HEK293T (cell line): ENCODE results near the gene PTTG1IP.

Source experiments
- CTCF ChIA-PET: fragments of 350-600 bp; formaldehyde crosslinking; extraction: SDS; loops from one replicate; lab custom pipeline; 2021; ENCODE audit warnings: antibody characterized with exemption, inconsistent platforms; lab: Yijun Ruan, JAX
- POLR2A ChIA-PET: fragments of 350-600 bp; formaldehyde crosslinking; extraction: SDS; loops from one replicate; lab custom pipeline; 2020; ENCODE audit warnings: antibody characterized with exemption, inconsistent platforms; lab: Yijun Ruan, JAX
- DNase-seq: peaks from one replicate; pipeline ENCODE4 v3.0.0; 2012; ENCODE audit warnings: mixed read lengths; ENCODE audit errors: extremely low spot score
- ARNT ChIP-seq: fragments of 450-650 bp; IDR thresholded peaks from 2 replicates; pipeline ENCODE4 v1.6.1; 2017; ENCODE audit warnings: mild to moderate bottlenecking
- BHLHE40 ChIP-seq: fragments of 450-650 bp; IDR thresholded peaks from 2 replicates; pipeline ENCODE4 v1.6.1; 2016; ENCODE audit warnings: mild to moderate bottlenecking, moderate library complexity, borderline replicate concordance
- CTBP1 ChIP-seq: fragments of 450-650 bp; IDR thresholded peaks from 2 replicates; pipeline ENCODE4 v1.6.1; 2016; ENCODE audit warnings: borderline replicate concordance
- ELF4 ChIP-seq: fragments of 450-650 bp; IDR thresholded peaks from 2 replicates; pipeline ENCODE4 v1.6.1; 2017; ENCODE audit warnings: antibody characterized with exemption
- FOXA1 ChIP-seq: fragments of 450-650 bp; IDR thresholded peaks from 2 replicates; pipeline ENCODE4 v1.6.1; 2016; ENCODE audit warnings: mild to moderate bottlenecking
- FOXK2 ChIP-seq: fragments of 450-650 bp; IDR thresholded peaks from 2 replicates; pipeline ENCODE4 v1.6.1; 2016; ENCODE audit warnings: mild to moderate bottlenecking
- FOXM1 ChIP-seq: fragments of 450-650 bp; IDR thresholded peaks from 2 replicates; pipeline ENCODE4 v1.6.1; 2017; ENCODE audit warnings: mild to moderate bottlenecking, borderline replicate concordance
- HDGF ChIP-seq: fragments of 450-650 bp; IDR thresholded peaks from 2 replicates; pipeline ENCODE4 v1.6.1; 2017; ENCODE audit warnings: antibody characterized with exemption, borderline replicate concordance
- L3MBTL2 ChIP-seq: fragments of 450-650 bp; conservative IDR thresholded peaks from 2 replicates; pipeline ENCODE4 v1.6.1; 2016; ENCODE audit warnings: mild to moderate bottlenecking
- LEF1 ChIP-seq: fragments of 450-650 bp; IDR thresholded peaks from 2 replicates; pipeline ENCODE4 v1.6.1; 2017; ENCODE audit warnings: mild to moderate bottlenecking, borderline replicate concordance
- NFRKB ChIP-seq: fragments of 450-650 bp; IDR thresholded peaks from 2 replicates; pipeline ENCODE4 v1.6.1; 2016; ENCODE audit warnings: mild to moderate bottlenecking, moderate library complexity
- SP1 ChIP-seq: fragments of 450-650 bp; IDR thresholded peaks from 2 replicates; pipeline ENCODE4 v1.6.1; 2017
- SUZ12 ChIP-seq: fragments of 450-650 bp; IDR thresholded peaks from 2 replicates; pipeline ENCODE4 v1.6.1; 2016; ENCODE audit warnings: mild to moderate bottlenecking
- TARDBP ChIP-seq: fragments of 450-650 bp; IDR thresholded peaks from 2 replicates; pipeline ENCODE4 v1.6.1; 2016
- ZNF384 ChIP-seq: fragments of 450-650 bp; IDR thresholded peaks from 2 replicates; pipeline ENCODE4 v1.6.1; 2016
- TF ChIP-seq, protein P1 (sequence below): fragments of 450-650 bp; IDR thresholded peaks from 2 replicates; pipeline ENCODE4 v1.6.1; 2016

PTTG1IP gene

DNA sequence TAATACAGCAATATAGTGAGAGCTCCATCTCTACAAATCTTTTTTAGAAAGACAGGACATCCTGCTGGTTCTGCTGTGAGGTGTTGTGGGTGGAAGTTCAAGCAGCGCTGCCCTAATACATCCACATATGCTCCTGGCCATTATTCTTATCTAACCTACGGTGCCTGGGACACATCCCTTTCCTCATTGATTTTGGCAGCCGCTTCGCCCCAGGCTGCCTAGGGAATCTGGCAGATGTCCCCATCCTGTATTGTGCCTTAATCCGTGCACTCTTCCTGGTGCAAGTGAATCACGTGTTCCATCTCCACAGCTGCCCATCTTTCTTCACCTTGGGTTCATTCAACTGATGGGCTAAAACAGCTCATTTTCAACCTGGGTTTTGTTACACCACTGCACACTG, 68.7 kb downstream of the PTTG1IP start:
- no peak for DNase-seq
- CTCF ChIA-PET, result interaction anchor here (0.6 kb wide), 1 partner anchor 719 kb away, joined by 3 read pairs; no protein-coding TSS in a partner anchor
- TF ChIP-seq FOXM1 (no peak), SUZ12 (no peak), ARNT (no peak), FOXA1 (no peak), ELF4 (no peak), ZNF384 (no peak)
- POLR2A ChIA-PET, result interaction anchor here (0.5 to 2.2 kb wide), 3 partner anchors 10 to 402 kb away, joined by 3 to 6 read pairs (median 3); partner anchors contain the start of gene SUMO3

- no peak for TF ChIP-seq HDGF
- TF ChIP-seq LEF1, result no peak
- TF ChIP-seq BHLHE40, result no peak
- no peak for TF ChIP-seq TARDBP
- TF ChIP-seq FOXK2, result no peak
- no peak for TF ChIP-seq ELF4
- TF ChIP-seq CTBP1, result no peak
- TF ChIP-seq SUZ12, result no peak
- TF ChIP-seq SP1, result no peak
- no peak for TF ChIP-seq ARNT
- TF ChIP-seq FOXM1, result no peak
- TF ChIP-seq ZNF384, result no peak
- TF ChIP-seq, protein P1, sequence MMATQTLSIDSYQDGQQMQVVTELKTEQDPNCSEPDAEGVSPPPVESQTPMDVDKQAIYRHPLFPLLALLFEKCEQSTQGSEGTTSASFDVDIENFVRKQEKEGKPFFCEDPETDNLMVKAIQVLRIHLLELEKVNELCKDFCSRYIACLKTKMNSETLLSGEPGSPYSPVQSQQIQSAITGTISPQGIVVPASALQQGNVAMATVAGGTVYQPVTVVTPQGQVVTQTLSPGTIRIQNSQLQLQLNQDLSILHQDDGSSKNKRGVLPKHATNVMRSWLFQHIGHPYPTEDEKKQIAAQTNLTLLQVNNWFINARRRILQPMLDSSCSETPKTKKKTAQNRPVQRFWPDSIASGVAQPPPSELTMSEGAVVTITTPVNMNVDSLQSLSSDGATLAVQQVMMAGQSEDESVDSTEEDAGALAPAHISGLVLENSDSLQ, result no peak
- TF ChIP-seq NFRKB, result no peak
- no peak for TF ChIP-seq L3MBTL2
- no peak for TF ChIP-seq FOXA1
- POLR2A ChIA-PET, result interaction anchor here (1.2 kb wide), 1 partner anchor 70 kb away, joined by 4 read pairs; the partner anchor contains the start of gene PTTG1IP
- no peak for DNase-seq
- CTCF ChIA-PET, result interaction anchor here (0.8 kb wide), 1 partner anchor 10 kb away, joined by 3 read pairs; no protein-coding TSS in a partner anchor
These were observed 69.8 kb downstream of the PTTG1IP start for GRCh38 chr21:44803651-44804050.

- peak; percentile 48 for DNase-seq
- no peak for TF ChIP-seq TARDBP
- TF ChIP-seq LEF1, result no peak
- TF ChIP-seq L3MBTL2, result no peak
- no peak for TF ChIP-seq ZNF384
- TF ChIP-seq ELF4, result no peak
- no peak for TF ChIP-seq FOXK2
- TF ChIP-seq, protein P1, result no peak
- TF ChIP-seq SUZ12, result no peak
- CTCF ChIA-PET, result no interaction called here
- POLR2A ChIA-PET, result interaction anchor here (1.0 to 3.3 kb wide), 11 partner anchors 9 to 115 kb away, joined by 3 to 29 read pairs (median 4); partner anchors contain the start of genes PTTG1IP and SUMO3
These were observed 70.9 kb downstream of the PTTG1IP start for GRCh38 chr21:44802396-44803153.

- peak; percentile 97 for DNase-seq
- ChIA-PET POLR2A (interaction anchor here (0.6 to 3.3 kb wide), 23 partner anchors 8 to 463 kb away, joined by 3 to 29 read pairs (median 3); partner anchors contain the start of genes CFAP410, PTTG1IP and SUMO3), CTCF (interaction anchor here (1.1 to 1.8 kb wide), 2 partner anchors 12 to 15 kb away, joined by 3 to 8 read pairs; no protein-coding TSS in a partner anchor)
- peak; percentile 96 for TF ChIP-seq L3MBTL2
- no peak for TF ChIP-seq FOXK2
- TF ChIP-seq HDGF, result 0 out of 2 replicates have a peak, but pooled peaks have one; percentile 46
- TF ChIP-seq LEF1, result no peak
- TF ChIP-seq SUZ12, result no peak
- TF ChIP-seq ELF4, result peak; percentile 39; the same call in 1 of the 2 replicates
These were observed 71.8 kb downstream of the PTTG1IP start, which contains the start of gene UBE2G2 for GRCh38 chr21:44801468-44802395. Gene UBE2G2 (minus strand): TSS chr21:44801820. CDS start chr21:44801748, 72 bp downstream.

DNA sequence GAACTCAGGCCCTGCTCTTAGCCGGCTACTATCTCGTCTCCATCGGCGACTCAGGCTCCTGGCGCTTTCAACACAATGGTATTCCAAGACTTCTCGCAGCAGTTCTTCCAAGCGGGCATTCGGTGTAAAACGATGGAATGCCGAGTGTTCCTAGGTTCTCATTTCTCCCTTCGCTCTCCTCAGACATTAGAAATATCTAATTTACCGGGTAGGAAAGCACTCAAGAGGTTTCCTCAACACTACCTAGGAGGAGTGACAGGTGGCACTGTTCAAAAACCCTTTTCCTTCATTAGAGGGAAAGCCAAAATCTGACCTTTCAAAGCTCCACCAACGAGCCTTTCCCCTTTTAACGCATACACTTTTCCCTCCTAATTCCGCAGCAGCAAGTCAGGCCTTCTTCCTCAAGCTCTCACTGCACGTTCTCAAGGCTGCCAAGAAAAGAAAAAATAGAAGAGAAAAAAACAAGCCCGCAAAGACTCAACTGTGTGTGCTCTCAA, 72.5 kb downstream of the PTTG1IP start:
- DNase-seq, result peak; percentile 54
- TF ChIP-seq TARDBP (no peak), HDGF (no peak)
- TF ChIP-seq, protein P1, result peak; percentile 73
- ChIA-PET POLR2A (interaction anchor here (0.6 to 3.3 kb wide), 24 partner anchors 8 to 462 kb away, joined by 3 to 29 read pairs (median 3); partner anchors contain the start of genes CFAP410, PTTG1IP and SUMO3), CTCF (interaction anchor here (1.0 to 1.8 kb wide), 5 partner anchors 11 to 508 kb away, joined by 3 to 8 read pairs (median 3); partner anchors contain the start of gene ADARB1)
